BJ (cell line): ENCODE measurements around the gene MMP10. TPM values are rescaled to one million over a fixed set of nuclear protein-coding genes. Genes with fewer than 3 reads are reported as not detected.
A peak's percentile ranks its signal among the peaks of the same experiment; 100 is the strongest.
"Not testable (repeated sequence)": the region's sequence is repeated elsewhere in the genome, so short reads cannot be mapped to it uniquely, and the experiment has no call there.

Experiments
- CTCF ChIA-PET: fragments of 350-600 bp; formaldehyde crosslinking; extraction: SDS; loops from one replicate; lab custom pipeline; 2021; ENCODE audit warnings: antibody characterized with exemption, inconsistent platforms; lab: Yijun Ruan, JAX
- POLR2A ChIA-PET: fragments of 300-600 bp; sonication (Branson Sonifier 250); formaldehyde crosslinking; extraction: SDS; loops from one replicate; lab custom pipeline; 2021; ENCODE audit warnings: antibody characterized with exemption; lab: Charles Lee
- DNase-seq: peaks from one replicate; pipeline ENCODE4 v3.0.0-alpha.2; 2011; ENCODE audit warnings: low read depth
- H3K27me3 ChIP-seq: 2 replicates; pipeline ENCODE4 v1.6.0; 2011; ENCODE audit warnings: low read length; ENCODE audit not compliant: control insufficient read depth, insufficient read depth
- H3K36me3 ChIP-seq: 2 replicates; pipeline ENCODE4 v1.5.1; 2011; ENCODE audit warnings: low read length; ENCODE audit not compliant: control insufficient read depth, insufficient read depth
- H3K4me3 ChIP-seq: 2 replicates; pipeline ENCODE4 v1.5.1; 2011; ENCODE audit warnings: low read depth, mild to moderate bottlenecking, control low read depth, low read length
- polyA plus RNA-seq: library from polyadenylated mRNA; depleted of rRNA; stranded (reverse); fragments of >200 nt; gene quantifications from 2 replicates; pipeline ENCODE4 v1.2.3, GENCODE V29; 2011
- TF ChIP-seq, protein P1 (sequence below): IDR thresholded peaks from 2 replicates; pipeline ENCODE4 v1.5.1; 2011; ENCODE audit warnings: low read depth, mild to moderate bottlenecking, control low read depth, inconsistent platforms, low read length, moderate library complexity; ENCODE audit not compliant: insufficient read depth

The MMP10 gene
- polyA plus RNA-seq, 1 experiment, result 0.16 TPM

GRCh38 chr11:102749101-102749722, 31.2 kb downstream of the MMP10 start:
- Histone ChIP-seq H3K27me3 (peaks cover 9% of the 10 kb centered on the region), H3K4me3 (no peak overlapping the region), H3K36me3 (no peaks in the 10 kb centered on the region)
- no peak for DNase-seq
- CTCF ChIA-PET, result interaction anchor here (0.7 to 1.3 kb wide), 2 partner anchors 12 to 52 kb away, joined by 3 read pairs; no protein-coding TSS in a partner anchor
- TF ChIP-seq, protein P1, sequence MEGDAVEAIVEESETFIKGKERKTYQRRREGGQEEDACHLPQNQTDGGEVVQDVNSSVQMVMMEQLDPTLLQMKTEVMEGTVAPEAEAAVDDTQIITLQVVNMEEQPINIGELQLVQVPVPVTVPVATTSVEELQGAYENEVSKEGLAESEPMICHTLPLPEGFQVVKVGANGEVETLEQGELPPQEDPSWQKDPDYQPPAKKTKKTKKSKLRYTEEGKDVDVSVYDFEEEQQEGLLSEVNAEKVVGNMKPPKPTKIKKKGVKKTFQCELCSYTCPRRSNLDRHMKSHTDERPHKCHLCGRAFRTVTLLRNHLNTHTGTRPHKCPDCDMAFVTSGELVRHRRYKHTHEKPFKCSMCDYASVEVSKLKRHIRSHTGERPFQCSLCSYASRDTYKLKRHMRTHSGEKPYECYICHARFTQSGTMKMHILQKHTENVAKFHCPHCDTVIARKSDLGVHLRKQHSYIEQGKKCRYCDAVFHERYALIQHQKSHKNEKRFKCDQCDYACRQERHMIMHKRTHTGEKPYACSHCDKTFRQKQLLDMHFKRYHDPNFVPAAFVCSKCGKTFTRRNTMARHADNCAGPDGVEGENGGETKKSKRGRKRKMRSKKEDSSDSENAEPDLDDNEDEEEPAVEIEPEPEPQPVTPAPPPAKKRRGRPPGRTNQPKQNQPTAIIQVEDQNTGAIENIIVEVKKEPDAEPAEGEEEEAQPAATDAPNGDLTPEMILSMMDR, result no peak
- POLR2A ChIA-PET, result no interaction called here

- H3K36me3 ChIP-seq, POLR2A ChIA-PET, H3K4me3 ChIP-seq, H3K27me3 ChIP-seq, DNase-seq, CTCF ChIA-PET: not testable (repeated sequence)
These were observed 33.5 kb downstream of the MMP10 start for GRCh38 chr11:102746746-102747578.

DNA sequence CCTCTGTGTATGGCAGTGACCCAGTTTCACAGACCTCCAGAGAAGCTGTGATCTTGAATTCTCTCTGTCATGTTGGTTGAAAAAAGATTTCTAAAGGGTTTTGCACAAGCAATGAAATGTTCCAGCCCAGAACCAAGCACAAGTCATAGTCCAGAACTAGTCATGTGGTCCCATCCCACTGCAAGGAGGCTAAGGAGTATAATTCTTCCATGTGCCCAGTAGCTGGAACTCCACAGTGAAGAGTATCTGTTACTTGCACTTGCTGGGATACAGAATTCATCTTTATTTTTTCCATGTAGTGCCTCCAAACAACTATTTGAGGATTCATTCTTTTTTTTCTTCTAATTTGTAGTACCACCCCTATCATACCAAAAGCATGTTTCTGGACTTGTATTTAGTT, 45.8 kb downstream of the MMP10 start:
- Histone ChIP-seq H3K4me3 (no peak overlapping the region), H3K27me3 (no peaks in the 10 kb centered on the region), H3K36me3 (no peaks in the 10 kb centered on the region)
- POLR2A ChIA-PET, result no interaction called here
- DNase-seq, result no peak
- CTCF ChIA-PET, result interaction anchor here (0.6 to 1.3 kb wide), 8 partner anchors 17 to 938 kb away, joined by 3 to 4 read pairs (median 3); no protein-coding TSS in a partner anchor
- TF ChIP-seq, protein P1, result no peak

GRCh38 chr11:102733232-102733875, 47.1 kb downstream of the MMP10 start:
- H3K27me3 ChIP-seq, result no peaks in the 10 kb centered on the region
- TF ChIP-seq, protein P1, result peak; percentile 88
- DNase-seq, result no peak
- H3K36me3 ChIP-seq, result no peaks in the 10 kb centered on the region
- H3K4me3 ChIP-seq, result no peak overlapping the region
- ChIA-PET CTCF (interaction anchor here (0.7 to 2.4 kb wide), 16 partner anchors 9 to 316 kb away, joined by 3 to 13 read pairs (median 4); partner anchors contain the start of gene MMP8), POLR2A (no interaction called here)

GRCh38 chr11:102730944-102731343, 49.5 kb downstream of the MMP10 start:
- POLR2A ChIA-PET, CTCF ChIA-PET, DNase-seq, H3K4me3 ChIP-seq, H3K36me3 ChIP-seq, H3K27me3 ChIP-seq: not testable (repeated sequence)
